ENCODE results near the gene ACTL6B.
A peak's percentile ranks its signal among the peaks of the same experiment; 100 is the strongest.

Gene ACTL6B

DNA sequence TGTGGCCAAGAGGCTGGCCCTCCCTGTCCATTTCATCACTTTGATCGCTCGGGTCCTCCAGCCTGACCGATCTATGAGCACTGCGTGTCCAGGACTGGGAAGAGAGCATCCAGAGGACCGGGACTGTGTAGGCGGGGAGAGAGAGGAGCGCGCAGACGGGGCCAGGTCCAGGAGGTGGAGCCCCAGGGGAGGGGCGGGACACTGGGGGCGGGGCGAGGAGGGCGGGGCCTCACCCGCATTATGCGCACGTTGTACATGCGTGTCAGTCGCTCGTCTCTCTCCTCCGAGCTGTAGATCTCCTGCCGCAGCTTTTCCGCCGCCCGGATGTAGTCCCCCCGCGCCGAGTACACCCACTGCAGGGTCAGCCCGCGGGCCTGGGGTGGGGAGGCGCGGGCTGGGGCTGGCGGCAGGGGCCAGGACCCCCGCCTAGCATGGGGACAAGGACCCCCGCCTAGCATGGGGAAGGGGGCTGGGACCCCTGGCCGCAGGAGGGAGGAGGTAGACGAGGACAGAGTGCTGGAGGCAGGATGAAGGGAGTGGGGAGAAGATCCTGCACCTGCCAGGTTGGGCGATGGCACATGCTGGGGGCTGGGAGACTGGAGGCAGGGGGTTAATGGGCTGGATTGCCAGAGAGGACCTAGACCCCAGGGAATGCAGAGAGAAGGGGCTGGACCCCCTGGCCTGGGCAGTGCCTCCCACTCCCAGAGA, 29.6 kb downstream of the ACTL6B start:
- peak in 7 of 14 donors; percentile 3 to 72 (median 19) for DNase-seq

DNA sequence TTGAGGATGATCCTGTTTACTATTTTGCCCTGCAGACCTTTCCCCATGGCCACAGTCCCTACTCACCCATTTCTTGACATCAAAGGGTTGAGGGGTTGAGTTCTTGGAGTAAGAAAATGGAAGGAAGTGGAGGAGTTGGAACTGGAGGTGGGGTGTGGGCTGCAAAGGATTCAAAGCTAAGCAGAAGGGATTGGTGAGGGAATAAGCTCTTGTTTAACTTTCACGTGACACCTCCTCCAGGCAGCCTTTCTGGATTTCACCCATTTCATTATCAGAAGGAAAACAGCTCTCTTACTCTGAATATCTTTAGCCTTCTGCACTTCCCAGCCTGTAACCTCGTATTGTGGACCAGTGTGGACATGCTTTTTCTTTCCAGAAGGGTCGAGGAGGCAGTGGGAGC, 30.2 kb downstream of the ACTL6B start:
- DNase-seq: no peak

DNA sequence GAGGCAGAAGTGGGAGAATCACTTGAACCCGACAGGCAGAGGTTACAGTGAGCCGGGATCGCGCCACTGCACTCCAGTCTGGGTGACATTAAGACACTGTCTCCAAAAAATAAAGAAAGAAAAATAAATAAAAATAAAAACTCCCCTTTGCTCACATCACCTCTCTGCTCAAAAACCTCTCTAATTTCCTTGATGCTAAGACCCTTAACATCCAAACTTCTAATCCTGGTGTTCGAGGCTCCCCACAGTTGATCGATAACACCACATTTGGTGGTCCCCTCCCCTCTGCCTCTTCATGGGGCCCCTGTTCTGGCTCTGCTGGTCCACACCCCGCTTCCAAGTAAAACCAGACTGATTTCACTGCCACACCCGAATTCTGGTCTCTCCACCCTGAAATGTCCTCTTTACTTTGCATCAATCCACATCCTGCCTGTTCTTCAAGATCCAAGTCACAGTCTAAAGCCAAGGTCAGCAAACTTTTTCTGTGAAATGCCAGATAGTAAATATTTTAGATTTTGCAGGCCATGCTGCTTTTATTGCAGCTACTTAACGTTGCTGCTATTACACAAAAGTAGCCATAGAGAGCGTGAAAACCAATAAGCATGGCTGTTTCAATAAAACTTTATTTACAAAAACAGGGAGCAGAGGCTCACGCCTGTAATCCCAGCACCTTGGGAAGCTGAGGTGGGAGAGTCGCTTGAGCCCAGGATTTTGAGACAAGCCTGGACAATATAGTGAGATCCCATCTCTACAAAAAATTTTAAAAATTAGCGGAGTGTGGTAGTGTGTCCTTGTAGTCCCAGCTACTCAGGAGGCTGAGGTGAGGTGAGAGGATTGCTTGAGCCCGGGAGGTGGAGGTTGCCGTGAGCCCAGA, 32.1 kb downstream of the ACTL6B start:
- DNase-seq: no peak

DNA sequence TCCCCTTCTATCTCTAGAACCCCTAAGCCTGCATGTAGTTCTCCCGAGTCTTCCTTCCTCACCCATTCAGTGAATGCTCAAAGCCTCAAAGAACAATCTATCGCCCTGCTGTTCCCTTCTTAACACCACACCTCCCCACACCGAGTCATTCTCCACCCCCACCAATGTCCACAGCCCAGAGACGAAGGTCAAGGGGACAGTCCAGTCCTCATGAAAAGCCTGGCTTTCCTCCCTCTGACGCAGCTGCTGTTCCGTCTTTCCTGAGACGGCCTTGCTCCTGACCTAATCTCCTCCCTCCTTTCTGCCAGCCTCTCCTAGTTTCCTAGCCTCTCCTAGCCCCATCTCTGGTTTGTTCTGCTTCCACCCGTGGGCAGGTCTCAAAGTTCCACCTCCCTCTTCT, 34.7 kb downstream of the ACTL6B start:
- no peak for DNase-seq

DNA sequence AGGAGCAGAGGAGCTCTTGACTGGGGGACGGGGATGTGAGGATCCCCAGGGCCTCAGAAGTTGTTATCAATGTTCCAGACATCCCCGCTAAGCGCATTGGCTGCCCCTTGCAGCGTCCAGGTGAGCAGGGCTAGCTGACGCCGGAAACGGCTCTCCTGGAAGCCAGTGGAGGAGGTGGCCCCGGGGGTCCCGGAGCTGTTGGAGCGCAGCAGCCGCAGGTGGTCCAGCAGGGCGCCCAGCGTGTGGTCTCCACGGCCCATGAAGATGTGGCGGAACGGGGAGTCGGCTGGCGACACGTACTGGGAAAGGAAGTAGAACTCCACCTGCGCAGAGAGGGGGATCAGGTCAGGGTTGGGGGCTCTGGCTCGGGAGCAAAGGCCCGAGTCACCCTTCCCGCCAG, 35.4 kb downstream of the ACTL6B start:
- no peak for DNase-seq

DNA sequence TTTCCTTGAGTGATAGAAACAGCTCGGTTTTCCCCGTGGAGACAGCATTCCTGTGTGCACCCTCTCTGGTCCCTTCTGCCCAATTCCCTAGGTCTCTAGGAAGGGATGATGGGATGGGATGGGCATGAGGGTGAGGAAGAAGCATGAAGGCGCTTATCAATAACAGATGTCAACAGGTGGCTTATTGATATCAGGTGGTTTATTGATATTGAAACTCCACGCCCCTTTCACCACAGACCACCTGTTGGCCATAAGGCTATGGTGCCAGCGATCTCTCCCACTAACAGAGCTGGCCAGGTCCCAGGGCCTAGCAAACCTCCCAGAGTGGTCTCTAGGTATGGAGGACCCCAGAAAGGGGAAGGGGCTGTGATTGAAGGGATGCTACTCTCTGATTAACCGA, 36.0 kb downstream of the ACTL6B start:
- DNase-seq: no peak

DNA sequence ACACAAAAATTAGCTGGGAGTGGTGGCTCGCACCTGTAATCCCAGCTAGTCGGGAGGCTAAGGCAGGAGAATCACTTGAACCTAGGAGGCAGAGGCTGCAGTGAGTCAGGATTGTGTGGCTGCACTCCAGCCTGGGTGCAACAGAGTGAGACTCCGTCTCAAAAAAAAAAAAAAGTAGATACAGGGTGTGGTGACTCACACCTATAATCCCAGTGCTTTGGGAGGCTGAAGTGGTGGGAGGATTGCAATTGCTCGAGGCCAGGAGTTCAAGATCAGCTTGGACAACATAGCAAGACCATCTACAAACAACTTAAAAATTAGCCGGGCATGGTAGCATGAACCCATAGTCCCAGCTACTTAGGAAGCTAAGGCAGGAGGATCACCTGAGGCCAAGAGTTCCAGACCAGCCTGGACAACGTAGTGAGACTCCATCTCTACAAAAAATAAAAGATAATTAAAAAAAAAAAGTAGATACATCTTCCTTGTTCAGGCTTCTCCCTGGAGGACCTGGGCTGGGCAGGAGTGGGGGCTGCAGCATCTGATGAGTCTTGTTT, 41.9 kb downstream of the ACTL6B start:
- no peak for DNase-seq

DNA sequence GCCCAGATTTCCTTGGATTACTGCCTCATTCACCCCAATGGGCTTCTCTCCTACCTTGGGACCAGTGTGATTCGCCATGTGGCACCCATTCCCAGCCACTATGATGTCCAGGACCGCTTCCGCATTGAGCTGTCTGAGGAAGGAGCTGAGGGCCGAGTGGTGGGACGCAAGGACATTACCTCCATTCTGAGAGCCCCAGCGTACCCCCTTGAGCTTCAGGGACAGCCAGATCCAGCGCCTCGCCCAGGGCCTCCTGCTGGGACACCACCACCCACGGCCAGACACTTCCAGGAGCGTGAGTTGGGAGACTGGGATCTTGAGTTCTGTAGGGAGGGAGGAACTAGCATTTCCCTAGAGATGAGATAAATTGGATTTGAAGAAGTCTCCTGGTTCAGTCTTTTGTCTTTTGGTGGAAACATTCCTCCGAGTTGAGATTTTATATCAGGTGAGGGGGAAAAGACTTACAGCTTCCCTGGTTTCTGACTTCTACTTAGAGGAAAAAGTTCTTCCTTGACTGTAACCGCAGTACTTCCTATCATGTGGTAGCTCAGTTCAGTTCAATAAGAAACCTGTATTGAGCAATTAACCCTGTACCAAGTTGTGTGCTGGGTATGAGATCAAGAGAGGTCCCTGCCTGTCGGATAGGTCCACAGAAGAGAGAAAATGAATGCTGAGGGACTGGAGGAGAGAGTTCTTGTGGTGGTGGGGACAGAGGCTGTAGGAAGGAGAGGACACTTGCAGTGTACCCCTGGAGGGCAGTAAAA, 42.7 kb downstream of the ACTL6B start:
- no peak for DNase-seq

DNA sequence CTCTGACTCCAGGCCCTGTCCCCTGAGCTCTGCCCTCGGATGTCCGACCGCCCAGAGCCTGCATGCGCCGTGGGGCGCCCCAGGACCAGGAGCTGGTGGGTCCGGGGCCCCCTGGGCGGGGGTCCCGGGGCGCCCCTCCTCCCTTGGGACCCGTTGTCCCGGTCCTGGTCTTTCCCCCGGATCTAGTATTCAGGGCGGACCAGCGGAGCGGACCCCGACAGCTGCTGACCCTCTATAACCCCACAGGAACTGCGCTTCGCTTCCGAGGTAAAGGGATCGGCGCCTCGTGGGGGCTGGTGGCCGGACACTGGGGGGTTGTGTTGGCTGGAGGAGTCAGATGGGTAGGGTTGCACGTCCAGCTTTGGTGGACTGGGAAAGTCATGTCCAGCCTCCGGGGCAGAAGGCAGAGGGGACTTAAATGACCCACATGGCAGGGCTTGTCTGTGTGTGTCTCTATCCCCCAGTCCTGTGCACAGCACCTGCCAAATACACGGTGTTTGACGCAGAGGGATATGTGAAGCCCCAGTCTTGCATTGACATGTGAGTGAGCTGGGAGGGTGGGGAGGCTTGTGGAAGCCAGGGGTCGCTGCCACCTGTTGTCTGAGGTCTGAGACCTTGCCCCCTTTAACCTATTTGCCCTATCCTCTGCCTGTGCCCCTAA, 43.4 kb downstream of the ACTL6B start:
- DNase-seq: peak in 2 of 14 donors; percentile 34 to 42

DNA sequence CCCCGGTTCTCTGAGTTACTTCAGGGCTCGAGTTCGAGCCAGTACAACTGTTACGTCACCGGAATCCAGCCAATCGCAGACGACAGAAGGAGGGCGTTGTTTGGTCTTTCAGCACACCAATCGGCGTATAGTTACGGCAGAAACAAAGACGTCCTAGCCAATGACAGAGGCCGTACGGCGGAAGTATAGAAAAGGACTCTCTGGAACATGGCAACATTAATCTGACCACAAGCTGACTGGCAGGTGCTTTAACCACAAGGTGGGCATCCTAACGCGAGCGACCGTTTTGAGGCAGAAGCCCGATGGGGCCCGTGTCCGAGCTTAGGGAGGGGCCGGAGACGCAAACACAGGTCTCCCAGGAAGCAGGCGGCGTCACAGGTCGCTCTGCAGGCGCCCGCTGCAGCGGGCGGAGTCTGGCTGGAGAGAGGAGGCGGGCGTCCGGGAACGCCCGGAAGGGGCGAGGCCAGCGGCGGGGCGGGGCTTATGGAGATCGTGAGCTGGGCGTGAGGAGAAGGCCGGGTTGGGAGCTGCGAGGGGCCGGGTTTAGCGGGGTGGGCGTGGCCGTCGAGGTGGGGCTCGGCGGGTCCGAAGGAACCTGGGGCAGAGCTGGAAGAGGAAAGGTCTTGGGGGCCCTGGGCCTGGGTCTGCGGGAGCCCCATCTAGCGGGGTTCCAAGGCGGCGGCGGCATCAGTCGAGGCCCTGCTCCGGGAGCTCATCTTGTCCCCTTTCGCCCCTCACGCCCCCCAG, 44.1 kb downstream of the ACTL6B start, which contains the start of gene MOSPD3:
Gene MOSPD3 (plus strand): TSS at position 558 of the 747 bp plus-strand sequence. CDS start 252 bp downstream, outside the sequence.
- peak; percentile 89 to 100 (median 99) for DNase-seq

DNA sequence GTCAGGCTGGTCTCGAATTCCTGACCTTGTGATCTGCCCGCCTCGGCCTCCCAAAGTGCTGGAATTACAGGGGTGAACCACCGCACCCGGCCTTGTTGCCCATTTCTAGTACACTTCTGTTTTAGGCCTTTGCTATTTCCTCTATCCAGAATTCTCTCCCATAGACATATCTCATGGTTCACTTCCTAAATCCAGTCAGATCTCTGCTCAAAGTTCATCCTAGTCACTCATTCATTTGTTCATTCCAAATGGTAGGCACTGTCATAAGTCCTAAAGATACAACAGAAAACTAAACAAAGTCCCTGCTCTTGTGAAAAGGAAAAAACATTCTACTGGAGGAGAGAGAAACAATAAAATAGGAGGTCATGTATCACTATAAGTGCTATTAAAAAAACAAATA, 46.3 kb downstream of the ACTL6B start:
- DNase-seq: no peak

DNA sequence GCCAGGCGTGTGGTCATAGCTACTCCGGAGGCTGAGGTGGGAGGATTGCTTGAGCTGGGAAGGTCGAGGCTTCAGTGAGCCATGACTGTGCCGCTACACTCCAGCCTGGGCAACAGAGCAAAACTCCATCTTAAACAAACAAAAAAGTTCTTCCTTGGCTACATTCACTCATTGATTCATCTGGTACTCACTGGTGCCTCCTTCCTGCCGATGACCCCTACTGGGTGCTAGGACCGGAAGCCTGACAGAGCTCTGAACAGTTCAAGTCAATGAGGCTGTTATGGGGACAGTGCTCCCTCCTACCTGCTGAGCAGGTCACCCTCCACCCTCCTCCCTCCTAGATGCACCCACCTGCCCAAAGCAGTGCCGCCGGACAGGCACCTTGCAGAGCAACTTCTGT, 49.1 kb downstream of the ACTL6B start:
- no peak for DNase-seq

DNA sequence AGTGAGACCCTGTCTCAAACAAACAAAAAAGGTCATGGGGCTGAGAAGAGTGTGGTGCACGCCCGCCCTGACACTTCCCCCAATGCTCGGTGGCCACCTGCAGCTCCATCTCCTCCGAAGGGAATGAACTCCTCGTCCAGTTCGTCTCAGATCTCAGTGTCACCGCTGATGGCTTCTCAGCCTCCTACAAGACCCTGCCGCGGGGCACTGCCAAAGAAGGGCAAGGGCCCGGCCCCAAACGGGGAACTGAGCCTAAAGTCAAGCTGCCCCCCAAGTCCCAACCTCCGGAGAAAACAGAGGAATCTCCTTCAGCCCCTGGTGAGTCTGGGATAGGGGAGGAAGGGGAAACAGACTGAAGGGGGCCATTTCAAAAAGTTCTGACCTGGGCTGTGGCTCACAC, 49.9 kb downstream of the ACTL6B start:
- no peak for DNase-seq

DNA sequence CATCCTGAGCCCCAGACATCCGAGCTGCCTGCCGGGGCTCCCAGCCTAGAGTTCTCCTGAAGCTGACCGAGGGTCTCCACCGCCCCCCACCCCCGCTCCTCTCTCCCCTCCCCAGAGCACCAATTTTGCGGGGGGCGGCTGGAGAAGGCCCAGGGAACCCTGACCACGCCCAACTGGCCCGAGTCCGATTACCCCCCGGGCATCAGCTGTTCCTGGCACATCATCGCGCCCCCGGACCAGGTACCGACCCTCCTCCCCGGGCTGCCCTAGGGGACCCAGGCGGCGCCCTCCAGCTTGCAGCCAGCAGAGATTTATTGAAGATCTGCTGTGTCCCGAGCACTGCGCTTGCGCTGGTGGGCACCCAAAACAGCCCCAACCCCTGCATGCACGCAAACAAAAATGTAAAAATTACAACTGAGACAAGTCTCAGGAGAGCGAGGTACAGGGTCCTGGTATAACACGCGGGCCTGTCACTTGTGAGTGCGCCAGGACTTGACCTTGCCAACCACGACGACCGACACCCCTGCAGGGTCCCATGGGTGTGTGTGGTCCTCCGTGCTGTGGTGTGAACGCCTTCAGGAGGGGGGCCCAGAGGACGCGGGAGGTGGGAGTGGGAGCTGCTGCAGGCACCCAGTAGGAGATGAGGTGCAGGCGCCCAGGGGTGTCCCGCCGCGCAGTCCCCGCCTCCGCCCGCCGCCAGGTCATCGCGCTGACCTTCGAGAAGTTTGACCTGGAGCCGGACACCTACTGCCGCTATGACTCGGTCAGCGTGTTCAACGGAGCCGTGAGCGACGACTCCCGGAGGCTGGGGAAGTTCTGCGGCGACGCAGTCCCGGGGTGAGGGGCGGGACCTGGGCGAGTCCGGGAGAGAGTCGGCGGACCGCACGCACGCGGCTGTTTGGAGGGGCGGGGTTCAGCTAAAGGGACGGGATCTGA, 51.0 kb downstream of the ACTL6B start:
- peak in 2 of 14 donors; percentile 22 to 43 for DNase-seq

DNA sequence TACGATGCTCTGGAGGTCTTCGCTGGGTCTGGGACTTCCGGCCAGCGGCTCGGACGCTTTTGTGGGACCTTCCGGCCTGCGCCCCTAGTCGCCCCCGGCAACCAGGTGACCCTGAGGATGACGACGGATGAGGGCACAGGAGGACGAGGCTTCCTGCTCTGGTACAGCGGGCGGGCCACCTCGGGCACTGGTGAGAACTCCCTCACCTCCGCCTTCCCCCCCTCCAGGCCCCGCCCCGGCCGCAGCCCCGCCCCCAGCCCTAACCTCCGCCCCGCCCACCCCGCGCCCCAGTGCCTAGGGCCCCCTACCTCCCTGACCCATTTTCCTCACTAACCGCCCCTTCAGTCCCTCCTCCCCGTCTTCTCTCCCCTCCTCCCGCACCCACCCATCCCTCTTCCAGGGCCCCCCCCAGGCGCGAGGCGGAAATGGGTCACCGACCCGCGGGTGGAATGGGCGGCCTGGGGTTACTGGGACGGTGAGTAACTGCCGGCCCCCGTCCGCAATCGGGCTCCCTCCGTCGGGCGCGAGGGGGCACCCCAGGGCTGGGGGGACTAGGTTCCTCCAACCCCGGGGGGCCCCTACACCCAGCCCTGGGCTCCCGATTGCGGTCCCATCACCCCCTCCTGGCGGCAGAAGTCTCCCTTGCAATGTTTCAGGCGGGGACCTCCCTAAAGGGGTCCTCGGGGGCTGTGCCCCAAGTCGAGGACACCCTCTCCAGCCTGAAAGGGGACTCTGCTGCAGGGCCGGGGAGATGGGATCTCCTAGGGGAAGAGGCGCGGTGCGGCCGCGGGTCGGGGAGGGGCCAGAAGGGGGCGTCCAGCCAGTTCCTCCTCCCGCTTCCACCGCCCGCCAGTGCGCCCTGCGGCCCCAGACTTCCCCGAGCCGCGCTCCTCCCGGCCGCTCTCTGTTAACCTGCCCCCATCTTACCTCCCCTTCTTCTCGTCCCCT, 51.9 kb downstream of the ACTL6B start:
- DNase-seq: peak in 11 of 14 donors; percentile 7 to 65 (median 40)

DNA sequence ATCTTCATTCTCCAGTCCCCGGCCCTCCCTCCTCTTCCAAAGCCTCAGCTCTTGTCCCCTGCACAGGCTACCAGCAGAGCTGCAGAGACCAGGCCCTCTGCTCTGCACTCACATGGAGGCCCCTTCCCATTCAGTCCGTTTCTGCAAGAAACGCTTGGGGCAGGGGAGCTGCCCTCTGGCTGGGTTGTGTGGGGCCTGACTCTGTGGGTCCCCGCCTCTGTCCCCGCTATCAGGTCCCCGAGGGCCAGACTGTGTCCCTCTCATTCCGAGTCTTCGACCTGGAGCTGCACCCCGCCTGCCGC, 52.6 kb downstream of the ACTL6B start:
- no peak for DNase-seq

DNA sequence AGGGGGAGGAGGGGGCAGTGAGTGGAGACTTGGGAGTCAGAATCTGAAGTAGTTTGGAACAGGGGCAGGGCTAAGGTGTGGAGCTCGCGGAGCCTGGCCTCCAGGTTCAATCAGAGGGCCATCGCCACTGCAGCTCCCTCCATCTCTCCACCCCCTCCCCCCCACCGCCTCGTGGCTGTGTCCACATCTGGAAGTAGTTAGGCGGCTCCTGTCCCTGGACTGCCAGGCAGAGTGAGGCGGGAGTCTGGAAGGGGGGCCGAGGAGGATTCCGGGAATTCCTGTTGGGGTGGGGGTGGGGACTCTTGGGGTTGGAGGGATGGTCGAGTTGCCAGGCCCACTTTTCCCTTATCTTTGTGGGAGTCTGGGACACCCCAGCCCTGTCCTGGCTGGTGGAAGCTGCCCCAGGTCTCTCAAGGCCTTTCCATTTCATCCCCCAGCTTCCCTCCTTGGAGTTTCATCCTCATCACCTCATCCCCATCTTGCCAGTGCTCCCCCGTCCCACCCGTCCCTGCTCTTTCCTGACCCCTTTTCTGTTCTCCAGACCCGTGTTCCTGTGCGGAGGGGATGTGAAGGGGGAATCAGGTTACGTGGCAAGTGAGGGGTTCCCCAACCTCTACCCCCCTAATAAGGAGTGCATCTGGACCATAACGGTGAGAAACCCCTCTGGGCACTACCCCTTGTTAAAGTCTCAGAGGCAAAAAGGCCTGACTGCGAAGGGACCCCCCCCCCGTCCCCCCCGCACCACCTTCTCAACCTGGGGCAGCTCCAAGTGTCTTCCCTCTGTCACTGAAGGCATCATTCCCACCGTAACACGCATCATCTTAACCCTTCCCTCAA, 53.1 kb downstream of the ACTL6B start:
- no peak for DNase-seq

DNA sequence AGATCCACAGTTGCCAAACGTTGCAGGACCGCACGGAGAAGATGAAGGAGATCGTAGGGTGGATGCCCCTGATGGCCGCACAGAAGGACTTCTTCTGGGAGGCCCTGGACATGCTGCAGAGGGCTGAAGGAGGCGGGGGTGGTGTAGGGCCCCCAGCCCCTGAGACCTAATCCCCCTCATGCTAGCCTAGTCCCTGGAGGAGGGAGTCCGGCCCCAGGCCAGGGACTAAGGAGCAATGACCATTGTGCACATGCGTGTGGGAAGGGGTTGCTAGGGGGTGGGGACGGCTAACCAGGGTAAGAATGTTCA, 55.6 kb downstream of the ACTL6B start:
- no peak for DNase-seq

Data from C1 segment of cervical spinal cord (tissue), 14 donors.